ENCODE results near the gene DTX1. TPM values are rescaled to one million over a fixed set of nuclear protein-coding genes. Genes with fewer than 3 reads are reported as not detected.

The DTX1 gene
- total and polyA plus RNA-seq, 2 of the 8 experiments (the other 6 are each of a cell fraction or from before 2014, with no cell fraction given): 4.7 to 6.9 TPM

GRCh38 chr12:113140706-113141105, 84.2 kb downstream of the DTX1 start:
- WGBS, 2 experiments (ENCODE audit: extremely low coverage in 1 of 2, insufficient coverage in 1 of 2, insufficient read length in 1 of 2, insufficient replicate concordance in 2 of 2, low coverage in 1 of 2, low lambda C conversion rate in 2 of 2, missing lambda C conversion rate in 1 of 2): 85% methylated on average over 7 of the region's 7 CpGs; no CpG with 5 or more reads in 1 of the 2 experiments
- H2BK120ac ChIP-seq (replicated peaks; ENCODE audit: low read depth, low read length): no peak overlapping the region
- no peak for DNase-seq (ENCODE audit: low read depth in 1 of 2, low spot score in 2 of 2)
- TF ChIP-seq SP4 (IDR thresholded peaks at IDR 0.05; ENCODE audit: low read length) (no peak), KDM4A (IDR thresholded peaks at IDR 0.05; ENCODE audit: low read depth, low read length, severe bottlenecking) (no peak)
- TF ChIP-seq, protein P1, sequence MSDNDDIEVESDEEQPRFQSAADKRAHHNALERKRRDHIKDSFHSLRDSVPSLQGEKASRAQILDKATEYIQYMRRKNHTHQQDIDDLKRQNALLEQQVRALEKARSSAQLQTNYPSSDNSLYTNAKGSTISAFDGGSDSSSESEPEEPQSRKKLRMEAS (IDR thresholded peaks at IDR 0.05): no peak

More at GRCh38 chr12:113140706-113141105, 84.2 kb downstream of the DTX1 start:
- no peak overlapping the region for H3K56ac ChIP-seq (replicated peaks; ENCODE audit: insufficient read length, low read depth, low read length)
- H3K79me2 ChIP-seq (ENCODE audit: control insufficient read depth in 1 of 2, insufficient read depth in 2 of 2, low read length in 2 of 2): no peaks in the 10 kb centered on the region
- H3K79me1 ChIP-seq (ENCODE audit: low read depth, low read length): no peaks in the 10 kb centered on the region
- H3K27me3 ChIP-seq (replicated peaks in 1 of 4; ENCODE audit: control insufficient read depth in 3 of 4, extremely low read depth in 1 of 4, insufficient read depth in 3 of 4, low read length in 3 of 4): no peaks in the 10 kb centered on the region
- no peak overlapping the region for H2AFZ ChIP-seq (ENCODE audit: low read length)
- no peak overlapping the region for H2BK5ac ChIP-seq (ENCODE audit: low read depth, low read length)
- no peak overlapping the region for H3K18ac ChIP-seq (ENCODE audit: extremely low read depth, low read length)
- H3K4ac ChIP-seq (replicated peaks; ENCODE audit: insufficient read length, low read depth, low read length): no peak overlapping the region
- H3K23me2 ChIP-seq (ENCODE audit: low read depth, low read length): peaks cover 4% of the 10 kb centered on the region; the same call in 1 of the 2 replicates
- CTCF ChIA-PET (ENCODE audit: partially characterized antibody): interaction anchor here (0.7 to 3.7 kb wide), 5 partner anchors 10 to 228 kb away, joined by 3 to 13 read pairs (median 4); no protein-coding TSS in a partner anchor
- H4K91ac ChIP-seq (replicated peaks; ENCODE audit: insufficient read length, low read length): no peak overlapping the region
- FAIRE-seq: no peak
- POLR2A ChIA-PET (ENCODE audit: partially characterized antibody): interaction anchor here (0.7 kb wide), 1 partner anchor 153 kb away, joined by 3 read pairs; no protein-coding TSS in a partner anchor
- H3K14ac ChIP-seq (ENCODE audit: insufficient read length): no peak overlapping the region
- no peak overlapping the region for H4K8ac ChIP-seq (ENCODE audit: extremely low read depth, insufficient read depth, low read length)
- H3K23ac ChIP-seq (ENCODE audit: insufficient read length): no peak overlapping the region
- no peak overlapping the region for H2BK20ac ChIP-seq (ENCODE audit: low read length)
- H3K27ac ChIP-seq (ENCODE audit: low read depth, low read length): no peak overlapping the region
- peaks cover 0 to 9% (median 1%) of the 10 kb centered on the region in 4 experiments; a peak in 4 of 7 replicates for H3K4me1 ChIP-seq (replicated peaks in 1 of 4; ENCODE audit: control insufficient read depth in 3 of 4, insufficient read depth in 4 of 4, low read length in 3 of 4)
- no peak overlapping the region for H2BK12ac ChIP-seq (ENCODE audit: low read depth, low read length)
- no peak overlapping the region for H3K4me2 ChIP-seq (ENCODE audit: insufficient read depth in 1 of 2, low read depth in 2 of 2, low read length in 2 of 2)
- H2BK15ac ChIP-seq (ENCODE audit: low read length): 0 out of 2 replicates have a peak overlapping the region, but pooled peaks have one; percentile 61
- H3K4me3 ChIP-seq (ENCODE audit: extremely low read depth in 1 of 4, insufficient read depth in 2 of 4, low read depth in 3 of 4, low read length in 4 of 4): no peak overlapping the region
- H4K20me1 ChIP-seq (replicated peaks in 1 of 2; ENCODE audit: control insufficient read depth in 1 of 2, insufficient read depth in 2 of 2, low read length in 2 of 2): no peaks in the 10 kb centered on the region
- H3K9me3 ChIP-seq (ENCODE audit: insufficient read depth in 2 of 2, low read depth in 1 of 2, low read length in 1 of 2): no peaks in the 10 kb centered on the region
- H3K36me3 ChIP-seq (ENCODE audit: control insufficient read depth in 2 of 4, insufficient read depth in 4 of 4, low read length in 3 of 4): no peaks in the 10 kb centered on the region
- no peak overlapping the region for H3K9ac ChIP-seq (replicated peaks in 1 of 4; ENCODE audit: extremely low read depth in 1 of 4, low read depth in 3 of 4, low read length in 3 of 4)
- no peak overlapping the region for H2AK5ac ChIP-seq (ENCODE audit: low read depth, low read length)
- H4K5ac ChIP-seq (ENCODE audit: insufficient read length, low read depth, low read length): no peak overlapping the region
